ENCODE measurements around the gene EFCAB12.

Gene EFCAB12

GRCh38 chr3:129428376-129429079 is at the start of gene EFCAB12:
Gene EFCAB12 (minus strand): TSS chr3:129428636. CDS start chr3:129428488, 148 bp downstream.
- DNase-seq (ENCODE audit: low read depth), result peak; percentile 96
- TF ChIP-seq CTCF (conservative IDR thresholded peaks at IDR 0.05; ENCODE audit: low read depth, low read length), result peak; percentile 29
- H3K4me3 ChIP-seq (ENCODE audit: low read depth, low read length), result peak within 1 kb of the TSS; percentile 66

- no peak for TF ChIP-seq CTCF (conservative IDR thresholded peaks at IDR 0.05; ENCODE audit: low read depth, low read length)
- DNase-seq (ENCODE audit: low read depth), result no peak
- no peak overlapping the region for H3K4me3 ChIP-seq (ENCODE audit: low read depth, low read length)
Observed at GRCh38 chr3:129476586-129476985, 48.1 kb upstream of the EFCAB12 start.

GRCh38 chr3:129475863-129476262 is 47.4 kb upstream of the EFCAB12 start:
- H3K4me3 ChIP-seq (ENCODE audit: low read depth, low read length), result no peak overlapping the region
- no peak for DNase-seq (ENCODE audit: low read depth)
- no peak for TF ChIP-seq CTCF (conservative IDR thresholded peaks at IDR 0.05; ENCODE audit: low read depth, low read length)

GRCh38 chr3:129474984-129475804 is 46.8 kb upstream of the EFCAB12 start:
- TF ChIP-seq CTCF (conservative IDR thresholded peaks at IDR 0.05; ENCODE audit: low read depth, low read length), result no peak
- peak; percentile 15 for DNase-seq (ENCODE audit: low read depth)

GRCh38 chr3:129473769-129474152 is 45.3 kb upstream of the EFCAB12 start:
- DNase-seq (ENCODE audit: low read depth), result no peak
- no peak overlapping the region for H3K4me3 ChIP-seq (ENCODE audit: low read depth, low read length)
- no peak for TF ChIP-seq CTCF (conservative IDR thresholded peaks at IDR 0.05; ENCODE audit: low read depth, low read length)

More at GRCh38 chr3:129474984-129475804, 46.8 kb upstream of the EFCAB12 start:
- H3K4me3 ChIP-seq (ENCODE audit: low read depth, low read length), result no peak overlapping the region

GRCh38 chr3:129473067-129473768 is 44.8 kb upstream of the EFCAB12 start:
- H3K4me3 ChIP-seq (ENCODE audit: low read depth, low read length), result no peak overlapping the region
- no peak for TF ChIP-seq CTCF (conservative IDR thresholded peaks at IDR 0.05; ENCODE audit: low read depth, low read length)
- DNase-seq (ENCODE audit: low read depth), result no peak

Data from choroid plexus epithelial cell (primary cell).